ENCODE results near the gene PRKG1.

DNA sequence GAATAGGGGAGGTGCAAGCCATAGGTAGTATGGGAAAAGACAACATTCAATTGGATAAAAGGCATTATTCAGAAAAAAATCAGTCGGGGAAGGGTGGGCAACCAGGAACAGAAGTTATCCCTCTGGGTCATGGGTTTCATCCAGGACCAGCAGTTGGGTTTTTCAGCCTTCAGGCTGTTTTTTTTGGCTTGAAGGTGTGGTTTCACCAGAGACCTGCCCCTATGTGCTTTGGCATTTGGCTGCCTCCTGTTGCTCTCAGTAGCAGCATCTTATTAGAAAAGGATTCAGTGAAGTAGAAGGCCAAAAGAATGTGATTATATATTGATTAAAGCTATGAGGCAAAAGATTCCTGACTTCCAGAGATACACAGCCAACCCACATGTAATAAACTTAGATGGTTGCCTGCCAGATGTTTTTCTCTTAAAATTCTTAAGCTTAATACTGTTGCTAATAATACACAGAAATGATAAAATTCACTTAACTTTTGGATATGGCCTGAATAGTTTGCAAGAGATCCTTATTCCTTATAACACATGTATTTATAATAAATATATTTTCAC, 876.8 kb downstream of the PRKG1 start:
- TF ChIP-seq CTCF (IDR thresholded peaks at IDR 0.05; ENCODE audit: low read depth, low read length, missing input control) (no peak), JUND (IDR thresholded peaks at IDR 0.05) (no peak), GABPA (IDR thresholded peaks at IDR 0.05 in 1 of 2, conservative IDR thresholded peaks at IDR 0.05 in 1 of 2) (no peak), TAF1 (conservative IDR thresholded peaks at IDR 0.05) (no peak), FOXA2 (IDR thresholded peaks at IDR 0.05) (no peak), HNF4A (conservative IDR thresholded peaks at IDR 0.05) (no peak), RAD21 (IDR thresholded peaks at IDR 0.05) (no peak), ZBTB33 (IDR thresholded peaks at IDR 0.05) (no peak), YY1 (IDR thresholded peaks at IDR 0.05) (no peak), SP1 (IDR thresholded peaks at IDR 0.05) (no peak)
- TF ChIP-seq, protein P1, sequence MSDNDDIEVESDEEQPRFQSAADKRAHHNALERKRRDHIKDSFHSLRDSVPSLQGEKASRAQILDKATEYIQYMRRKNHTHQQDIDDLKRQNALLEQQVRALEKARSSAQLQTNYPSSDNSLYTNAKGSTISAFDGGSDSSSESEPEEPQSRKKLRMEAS (IDR thresholded peaks at IDR 0.05): no peak
- TF ChIP-seq, protein P2, sequence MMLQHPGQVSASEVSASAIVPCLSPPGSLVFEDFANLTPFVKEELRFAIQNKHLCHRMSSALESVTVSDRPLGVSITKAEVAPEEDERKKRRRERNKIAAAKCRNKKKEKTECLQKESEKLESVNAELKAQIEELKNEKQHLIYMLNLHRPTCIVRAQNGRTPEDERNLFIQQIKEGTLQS (IDR thresholded peaks at IDR 0.05): no peak
- TF ChIP-seq, protein P3, sequence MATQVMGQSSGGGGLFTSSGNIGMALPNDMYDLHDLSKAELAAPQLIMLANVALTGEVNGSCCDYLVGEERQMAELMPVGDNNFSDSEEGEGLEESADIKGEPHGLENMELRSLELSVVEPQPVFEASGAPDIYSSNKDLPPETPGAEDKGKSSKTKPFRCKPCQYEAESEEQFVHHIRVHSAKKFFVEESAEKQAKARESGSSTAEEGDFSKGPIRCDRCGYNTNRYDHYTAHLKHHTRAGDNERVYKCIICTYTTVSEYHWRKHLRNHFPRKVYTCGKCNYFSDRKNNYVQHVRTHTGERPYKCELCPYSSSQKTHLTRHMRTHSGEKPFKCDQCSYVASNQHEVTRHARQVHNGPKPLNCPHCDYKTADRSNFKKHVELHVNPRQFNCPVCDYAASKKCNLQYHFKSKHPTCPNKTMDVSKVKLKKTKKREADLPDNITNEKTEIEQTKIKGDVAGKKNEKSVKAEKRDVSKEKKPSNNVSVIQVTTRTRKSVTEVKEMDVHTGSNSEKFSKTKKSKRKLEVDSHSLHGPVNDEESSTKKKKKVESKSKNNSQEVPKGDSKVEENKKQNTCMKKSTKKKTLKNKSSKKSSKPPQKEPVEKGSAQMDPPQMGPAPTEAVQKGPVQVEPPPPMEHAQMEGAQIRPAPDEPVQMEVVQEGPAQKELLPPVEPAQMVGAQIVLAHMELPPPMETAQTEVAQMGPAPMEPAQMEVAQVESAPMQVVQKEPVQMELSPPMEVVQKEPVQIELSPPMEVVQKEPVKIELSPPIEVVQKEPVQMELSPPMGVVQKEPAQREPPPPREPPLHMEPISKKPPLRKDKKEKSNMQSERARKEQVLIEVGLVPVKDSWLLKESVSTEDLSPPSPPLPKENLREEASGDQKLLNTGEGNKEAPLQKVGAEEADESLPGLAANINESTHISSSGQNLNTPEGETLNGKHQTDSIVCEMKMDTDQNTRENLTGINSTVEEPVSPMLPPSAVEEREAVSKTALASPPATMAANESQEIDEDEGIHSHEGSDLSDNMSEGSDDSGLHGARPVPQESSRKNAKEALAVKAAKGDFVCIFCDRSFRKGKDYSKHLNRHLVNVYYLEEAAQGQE (IDR thresholded peaks at IDR 0.05): no peak
